Measurements from ENCODE around the gene RNF207.

The RNF207 gene, protein sequence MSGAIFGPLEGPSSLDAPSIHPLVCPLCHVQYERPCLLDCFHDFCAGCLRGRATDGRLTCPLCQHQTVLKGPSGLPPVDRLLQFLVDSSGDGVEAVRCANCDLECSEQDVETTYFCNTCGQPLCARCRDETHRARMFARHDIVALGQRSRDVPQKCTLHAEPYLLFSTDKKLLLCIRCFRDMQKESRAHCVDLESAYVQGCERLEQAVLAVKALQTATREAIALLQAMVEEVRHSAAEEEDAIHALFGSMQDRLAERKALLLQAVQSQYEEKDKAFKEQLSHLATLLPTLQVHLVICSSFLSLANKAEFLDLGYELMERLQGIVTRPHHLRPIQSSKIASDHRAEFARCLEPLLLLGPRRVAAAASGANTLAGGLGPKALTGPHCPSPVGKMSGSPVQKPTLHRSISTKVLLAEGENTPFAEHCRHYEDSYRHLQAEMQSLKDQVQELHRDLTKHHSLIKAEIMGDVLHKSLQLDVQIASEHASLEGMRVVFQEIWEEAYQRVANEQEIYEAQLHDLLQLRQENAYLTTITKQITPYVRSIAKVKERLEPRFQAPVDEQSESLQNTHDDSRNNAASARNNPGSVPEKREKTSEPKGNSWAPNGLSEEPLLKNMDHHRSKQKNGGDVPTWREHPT

DNA sequence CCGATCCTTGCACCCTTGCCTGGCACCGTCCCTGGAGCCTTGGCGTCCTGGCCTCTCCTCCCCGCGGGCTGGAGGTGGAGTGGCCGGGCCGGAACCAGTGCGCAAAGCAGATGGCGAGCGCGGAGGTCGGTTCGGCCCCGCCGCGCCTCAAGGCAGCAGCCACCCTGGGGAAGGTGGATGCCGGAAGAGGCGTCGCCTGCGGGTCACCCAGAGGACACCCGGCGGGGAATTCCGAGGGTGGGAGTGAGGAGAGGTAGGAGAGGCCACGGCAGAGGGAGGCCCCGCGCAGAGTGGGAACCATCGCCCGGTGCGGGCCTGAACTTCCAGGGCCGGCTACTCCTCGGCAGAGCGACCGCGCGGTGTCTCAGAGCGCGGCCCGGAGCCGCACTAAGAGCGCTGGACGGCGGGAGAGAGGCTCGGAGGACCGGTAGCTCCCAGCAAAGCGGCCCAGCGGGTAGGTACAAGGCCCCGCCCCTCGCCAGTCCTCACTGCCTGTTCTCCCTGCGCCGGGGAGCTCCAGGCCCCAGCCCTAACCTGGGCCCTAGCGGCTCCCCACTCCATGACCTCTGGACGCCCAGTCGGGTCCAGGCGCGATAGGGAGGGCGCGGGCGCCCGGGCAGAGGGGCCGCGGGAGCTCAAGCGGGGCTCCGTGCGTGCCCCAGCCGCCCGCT, at the start of gene RNF207:
RNF207 (plus strand) TSS at position 271 of the 671 bp plus-strand sequence. CDS start 417 bp downstream, outside the sequence.
- DNase-seq (ENCODE audit: low read depth in 1 of 2, low spot score in 1 of 2) = peak in 1 of 2 donors; percentile 54

DNA sequence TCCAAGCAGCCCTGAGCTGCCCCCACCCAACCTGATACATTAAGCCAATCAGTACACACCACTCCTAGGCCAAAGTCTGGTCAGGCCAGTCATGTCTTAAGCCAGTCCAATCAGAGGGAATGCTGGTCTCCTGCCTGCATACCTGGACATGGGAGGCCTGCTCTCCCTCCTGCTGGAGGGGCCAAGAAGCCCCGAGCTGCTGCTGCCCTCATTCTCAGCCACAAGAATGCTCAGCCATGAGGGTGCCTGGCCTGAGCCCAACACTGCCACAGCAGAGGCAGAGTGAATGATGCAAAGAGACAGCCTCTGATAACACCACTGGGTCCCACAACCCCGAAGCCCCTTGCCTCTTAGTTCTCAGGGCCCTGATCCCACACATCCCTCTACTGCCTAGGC, 48.8 kb upstream of the RNF207 start:
- DNase-seq (ENCODE audit: low read depth in 1 of 2, low spot score in 1 of 2) = no peak

DNA sequence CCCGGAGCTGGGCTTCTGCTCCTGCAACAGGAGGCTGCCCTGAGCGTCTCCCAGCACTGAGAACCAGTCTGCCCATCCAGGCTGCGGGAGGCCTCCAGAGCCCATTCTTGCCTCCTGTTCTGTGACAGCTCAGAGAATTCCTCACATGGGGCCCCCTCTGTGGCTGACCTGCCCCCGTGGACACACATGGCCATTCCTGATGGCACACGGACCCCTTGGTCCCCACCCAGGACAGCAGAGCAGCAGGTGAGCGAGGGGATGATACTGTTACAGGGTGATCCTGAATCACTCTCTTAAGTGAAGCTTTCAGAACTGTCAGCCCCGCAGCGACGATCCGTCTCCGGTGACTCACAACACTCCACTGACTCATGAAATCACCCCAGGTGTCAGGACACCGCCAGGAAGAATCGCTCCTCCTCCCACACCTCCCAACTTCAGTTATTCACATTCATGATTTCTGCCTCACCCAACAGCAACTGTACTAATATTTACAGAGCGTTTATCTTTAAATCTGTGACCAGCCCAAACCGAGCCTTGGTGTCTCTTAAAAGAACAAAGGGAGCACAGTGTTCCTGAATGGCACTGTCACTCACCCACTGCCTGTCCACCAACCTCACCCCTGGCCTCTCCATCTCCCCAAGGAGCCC, 48.3 kb upstream of the RNF207 start:
- no peak for DNase-seq (ENCODE audit: low read depth in 1 of 2, low spot score in 1 of 2)

DNA sequence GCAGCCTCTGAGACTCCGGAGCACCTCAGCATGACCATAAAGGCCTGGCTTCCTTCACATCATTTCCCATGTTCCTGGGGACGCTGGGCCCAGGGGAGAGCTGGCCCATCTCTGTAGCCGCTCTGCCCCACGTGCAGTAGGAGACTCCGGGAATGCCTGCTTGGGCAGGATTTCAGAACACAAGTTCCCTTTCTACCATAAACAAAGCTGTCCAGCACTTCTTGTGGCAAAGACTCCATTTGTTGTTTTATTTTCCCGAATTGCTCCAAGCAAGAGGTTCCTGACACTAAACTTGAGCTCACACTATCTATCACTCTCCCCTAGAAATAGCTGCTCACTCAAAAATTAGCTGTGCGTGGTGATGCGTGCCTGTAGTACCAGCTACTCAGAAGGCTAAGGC, 47.7 kb upstream of the RNF207 start:
- DNase-seq (ENCODE audit: low read depth in 1 of 2, low spot score in 1 of 2) = no peak

DNA sequence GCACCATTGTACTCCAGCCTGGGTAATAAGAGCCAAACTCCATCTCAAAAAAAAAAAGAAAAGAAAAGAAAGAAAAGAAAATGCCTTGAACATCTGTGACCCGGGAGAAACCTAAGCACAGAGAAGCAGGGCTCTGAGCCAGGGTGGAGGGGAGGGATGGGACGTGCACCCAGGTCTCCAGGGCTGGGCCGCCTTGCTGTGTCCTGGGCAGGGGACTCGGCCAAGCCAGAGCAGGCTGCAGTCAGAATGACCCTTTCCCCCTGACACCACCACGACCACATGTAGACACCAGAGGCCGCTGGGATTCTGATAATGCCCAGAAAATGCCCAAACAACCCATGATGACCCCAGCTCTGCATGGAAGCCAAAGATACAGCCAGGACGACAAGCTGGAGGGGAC, 43.6 kb upstream of the RNF207 start:
- DNase-seq (ENCODE audit: low read depth in 1 of 2, low spot score in 1 of 2) = no peak

DNA sequence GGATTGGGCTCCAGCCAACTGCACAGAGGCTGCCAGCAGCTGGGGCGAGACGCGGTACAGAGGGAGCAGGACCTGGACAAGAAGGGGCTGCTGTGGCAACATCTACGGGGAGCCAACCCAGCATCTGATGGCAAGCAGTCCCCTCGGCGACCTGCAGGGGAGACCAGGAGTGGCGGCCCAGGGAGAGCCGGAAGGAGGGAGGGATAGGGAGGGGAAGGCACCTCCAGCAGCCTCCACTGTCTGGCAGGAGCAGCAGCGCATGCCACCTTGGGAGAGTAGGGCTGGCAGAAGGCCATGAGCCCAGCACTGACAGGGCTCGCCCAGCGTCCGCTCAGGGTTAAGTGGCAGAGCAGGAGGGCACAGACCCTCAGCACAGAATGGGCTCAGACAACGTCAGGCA, 43.1 kb upstream of the RNF207 start:
- no peak for DNase-seq (ENCODE audit: low read depth in 1 of 2, low spot score in 1 of 2)

DNA sequence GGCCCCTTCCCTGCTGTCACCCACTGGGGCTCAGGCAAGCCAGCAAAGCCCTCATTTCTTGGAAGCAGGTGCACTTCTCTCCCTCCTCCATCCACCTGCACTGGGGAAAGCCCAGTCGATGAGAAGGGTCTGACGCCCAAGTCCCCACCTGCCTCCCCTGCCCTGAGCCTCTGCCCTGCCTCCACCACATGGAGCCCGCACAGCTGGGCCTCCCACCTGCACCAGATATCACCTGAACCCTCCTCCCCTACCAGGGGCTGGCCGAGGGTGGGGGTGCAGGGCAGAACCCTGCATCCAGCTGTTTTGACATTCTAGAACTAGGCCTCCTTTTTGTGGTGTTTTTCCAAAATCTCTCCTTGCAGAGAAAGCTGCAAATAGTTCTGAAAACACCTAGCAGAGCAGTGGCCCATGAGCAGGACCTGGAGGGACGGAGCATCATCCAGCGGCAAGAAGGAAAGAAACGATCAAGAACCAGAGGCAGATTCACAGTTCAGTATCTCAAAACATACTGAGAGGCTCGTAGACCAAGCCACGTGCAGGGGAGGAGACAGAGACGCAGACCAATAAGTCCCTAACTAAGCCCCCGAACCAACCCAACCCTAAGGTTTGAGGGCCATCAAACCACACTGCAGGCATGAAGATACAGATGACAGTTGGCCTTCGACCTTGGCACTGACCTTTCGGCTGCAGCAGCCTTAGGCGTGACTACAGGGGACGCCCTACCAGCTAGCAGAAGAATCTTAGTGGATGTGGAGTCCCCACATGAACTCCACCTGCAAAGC, 42.5 kb upstream of the RNF207 start:
- DNase-seq (ENCODE audit: low read depth in 1 of 2, low spot score in 1 of 2) = no peak

DNA sequence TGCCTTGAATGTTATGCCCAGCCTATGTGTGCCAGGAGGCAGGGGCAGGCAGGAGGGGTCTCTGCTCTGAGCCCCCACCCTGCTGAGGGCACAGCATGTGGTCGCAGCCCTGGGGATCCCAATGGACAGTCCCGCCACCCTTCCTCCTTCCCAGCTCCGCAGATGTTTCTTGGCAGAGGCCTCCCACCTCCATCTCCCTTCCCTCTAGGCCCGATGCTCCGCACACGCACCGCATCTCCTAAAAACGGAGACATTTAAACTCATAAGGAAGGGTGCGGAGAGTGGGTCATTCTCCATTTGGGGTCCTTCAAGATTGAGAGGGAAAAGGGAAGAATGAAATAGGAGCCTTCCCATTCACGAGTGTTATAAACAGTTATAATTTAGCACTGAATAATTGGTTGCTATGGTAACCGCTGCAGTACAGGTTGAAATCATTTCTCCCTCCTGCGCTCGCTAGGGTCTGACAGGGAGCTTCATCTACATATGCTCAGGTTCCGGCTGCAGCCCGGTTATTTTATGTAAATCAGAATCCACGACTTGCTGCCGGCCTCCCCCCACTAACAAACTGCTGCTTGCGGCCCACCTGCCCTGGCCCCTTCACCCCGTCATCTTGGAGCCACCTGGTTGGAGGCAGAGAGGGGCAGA, 41.8 kb upstream of the RNF207 start:
- DNase-seq (ENCODE audit: low read depth in 1 of 2, low spot score in 1 of 2) = no peak

DNA sequence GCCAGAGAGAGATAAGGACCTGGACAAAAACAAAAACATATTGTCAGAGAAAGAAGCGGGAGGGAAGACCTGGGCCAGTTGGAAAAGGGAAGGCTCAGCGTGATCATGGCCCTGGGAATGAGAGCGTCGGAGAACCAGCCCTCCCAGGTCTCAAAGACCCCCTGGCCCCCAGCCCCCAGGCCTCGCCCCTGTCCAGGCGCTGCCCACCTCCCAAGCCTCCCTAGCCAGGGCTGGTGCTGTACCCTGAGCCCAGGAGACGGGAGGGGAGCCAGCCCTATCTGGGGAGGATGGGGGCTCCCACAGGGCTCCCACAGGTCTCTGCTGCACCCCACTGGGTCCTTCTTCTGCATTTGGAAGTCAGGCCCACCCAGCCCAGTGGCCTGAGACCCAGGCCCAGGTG, 40.9 kb upstream of the RNF207 start:
- no peak for DNase-seq (ENCODE audit: low read depth in 1 of 2, low spot score in 1 of 2)

DNA sequence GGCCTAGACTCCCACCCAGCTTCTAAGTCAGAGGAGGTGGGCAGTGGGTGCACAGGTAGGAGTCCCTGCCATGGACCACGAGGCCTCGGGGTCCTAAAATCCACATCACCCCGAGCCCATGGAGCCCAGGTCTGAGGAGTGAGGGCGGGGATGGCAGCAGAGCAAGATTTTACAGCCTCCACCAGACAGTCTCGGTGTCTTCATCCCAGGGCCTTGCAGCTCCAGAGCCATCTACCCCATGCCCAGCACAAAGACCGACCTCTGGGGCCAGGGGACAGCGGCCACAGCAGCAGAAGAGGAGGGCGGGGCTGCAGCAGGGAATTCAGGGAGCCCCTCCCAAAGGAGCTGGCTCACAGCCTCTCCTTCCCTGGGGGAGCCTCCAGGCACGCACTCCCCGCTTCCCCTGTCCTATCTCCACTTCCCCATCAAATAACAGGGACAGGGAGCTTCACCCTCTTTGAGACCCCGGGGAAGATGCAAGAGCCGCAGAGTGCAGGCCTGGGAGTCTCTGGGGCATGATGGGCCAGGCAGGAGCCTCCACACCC, 40.4 kb upstream of the RNF207 start:
- DNase-seq (ENCODE audit: low read depth in 1 of 2, low spot score in 1 of 2) = no peak

DNA sequence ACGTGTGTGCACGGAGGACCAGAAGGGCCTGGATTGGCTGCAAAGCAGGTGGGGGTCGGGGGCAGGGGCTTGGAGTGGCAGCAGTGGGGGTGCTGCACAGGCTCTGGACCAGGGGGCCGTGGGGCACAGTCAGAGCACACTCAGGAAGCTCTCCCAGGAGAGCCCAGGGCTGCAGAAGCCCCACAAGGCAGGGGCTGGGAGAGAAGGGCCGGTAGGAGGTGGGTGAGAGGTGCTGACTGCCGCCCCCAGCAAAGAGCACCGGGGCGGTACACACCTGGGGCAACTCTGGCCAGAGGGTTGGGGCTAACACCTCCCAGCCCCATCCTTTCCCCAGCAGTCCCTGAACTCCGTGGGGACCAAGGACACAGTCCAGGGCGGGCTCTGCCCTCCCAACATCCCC, 39.7 kb upstream of the RNF207 start:
- DNase-seq (ENCODE audit: low read depth in 1 of 2, low spot score in 1 of 2) = no peak

DNA sequence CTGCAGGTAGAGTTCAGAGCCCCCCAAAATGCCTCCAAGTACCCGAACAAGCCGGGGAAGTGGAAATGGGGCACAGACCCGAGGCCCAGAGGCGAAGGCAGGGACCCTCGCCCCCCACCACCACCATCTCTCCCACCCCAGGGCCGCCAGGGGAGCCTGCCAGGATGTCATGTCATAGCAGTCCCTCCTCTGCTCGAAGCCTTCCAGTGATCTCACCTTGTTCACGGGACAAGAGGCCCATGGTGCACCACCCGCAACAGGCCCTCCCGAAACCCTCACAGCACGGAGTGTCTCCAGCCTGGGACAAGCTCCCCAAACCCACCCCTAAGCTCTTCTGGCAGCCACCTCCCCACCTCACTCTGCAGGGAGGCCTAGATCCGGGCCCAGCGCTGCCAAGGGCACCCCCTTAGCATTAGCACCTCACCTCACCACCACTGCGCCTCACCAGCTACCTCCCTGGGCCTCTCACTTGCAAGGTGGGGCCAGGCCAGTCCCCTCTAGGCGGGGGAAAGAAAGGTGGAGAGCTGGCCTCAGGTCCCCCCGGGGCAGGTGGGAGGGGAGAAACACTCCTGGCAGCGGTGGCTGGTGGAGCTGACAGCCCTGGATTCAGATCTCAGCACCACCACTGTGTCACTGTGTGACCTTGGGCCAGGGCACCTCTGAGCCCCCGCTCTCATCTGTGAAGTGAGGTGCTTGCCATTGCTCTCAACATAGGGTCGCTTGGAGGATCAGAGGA, 39.1 kb upstream of the RNF207 start:
- DNase-seq (ENCODE audit: low read depth in 1 of 2, low spot score in 1 of 2) = no peak

DNA sequence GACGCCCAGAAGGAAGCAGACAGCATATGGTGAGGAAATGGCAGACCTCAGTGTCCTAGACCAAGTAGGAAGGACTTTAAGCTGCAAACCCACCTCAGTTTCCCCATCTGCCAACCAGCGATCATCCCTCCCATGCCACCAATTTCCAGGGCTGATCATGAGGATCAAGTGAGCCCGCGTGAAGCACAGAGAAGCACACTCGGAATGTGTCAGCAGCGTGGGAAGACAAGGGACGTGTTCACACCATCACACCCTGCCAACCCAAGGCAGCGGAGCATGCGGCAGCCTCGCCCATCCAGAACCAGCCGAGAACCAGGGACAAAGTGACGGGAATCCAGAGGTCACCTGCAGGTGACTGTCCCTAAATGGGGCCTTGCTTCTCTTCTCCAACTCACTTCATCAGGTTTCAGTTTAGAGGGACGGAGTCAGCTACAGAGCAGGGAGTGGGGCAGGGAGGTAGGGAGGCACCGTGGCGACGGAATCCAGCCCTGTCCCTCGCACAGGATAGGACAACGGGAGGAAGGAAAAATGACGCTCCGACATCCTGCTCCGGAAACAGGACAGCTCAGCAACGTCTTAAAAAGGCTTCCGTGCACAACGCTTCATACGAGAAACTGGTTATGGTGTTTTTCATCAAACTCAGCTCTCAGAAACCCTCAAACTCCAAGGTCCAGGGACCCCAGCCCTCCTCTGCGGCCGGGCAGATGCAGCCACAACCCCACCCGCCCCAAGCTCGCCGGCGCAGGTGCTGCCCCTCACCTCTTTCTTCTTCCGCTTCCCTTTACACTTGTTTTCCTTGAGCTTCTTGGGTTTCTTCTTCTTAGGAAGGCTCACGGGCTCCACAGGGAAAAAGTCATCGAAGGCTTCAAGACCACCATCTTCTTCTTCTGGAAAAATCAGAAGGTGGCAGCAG, 38.3 kb upstream of the RNF207 start:
- DNase-seq (ENCODE audit: low read depth in 1 of 2, low spot score in 1 of 2) = no peak

DNA sequence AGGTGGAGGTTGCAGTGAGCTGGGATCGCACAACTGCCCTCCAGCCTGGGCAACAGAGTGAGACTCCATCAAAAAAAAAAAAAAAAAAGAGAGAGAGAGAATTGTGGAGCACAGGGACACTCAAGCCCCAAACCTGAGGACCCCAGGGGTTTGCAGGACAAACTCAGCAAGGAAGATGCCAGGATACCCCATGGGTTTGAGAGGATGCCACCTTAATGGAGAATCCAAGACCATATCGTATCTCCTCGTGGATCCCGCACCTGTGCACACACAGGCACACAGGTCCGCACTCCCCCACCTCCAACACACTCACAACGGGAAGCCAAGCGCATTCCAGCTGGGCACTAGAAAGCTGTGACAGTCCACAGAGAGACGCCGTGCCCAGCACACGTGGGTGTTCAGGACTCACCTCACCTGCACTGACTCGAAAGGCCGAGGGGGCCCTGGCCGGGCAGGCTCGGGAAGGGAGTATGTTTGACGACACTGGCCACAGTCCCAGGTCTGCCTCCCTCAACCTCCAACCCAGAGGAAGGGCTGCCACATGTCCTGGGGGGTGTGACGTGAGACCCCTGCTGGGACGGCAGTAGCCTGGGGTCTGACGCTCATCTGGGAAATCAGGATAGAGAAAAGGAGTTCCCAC, 36.9 kb upstream of the RNF207 start:
- DNase-seq (ENCODE audit: low read depth in 1 of 2, low spot score in 1 of 2) = no peak

DNA sequence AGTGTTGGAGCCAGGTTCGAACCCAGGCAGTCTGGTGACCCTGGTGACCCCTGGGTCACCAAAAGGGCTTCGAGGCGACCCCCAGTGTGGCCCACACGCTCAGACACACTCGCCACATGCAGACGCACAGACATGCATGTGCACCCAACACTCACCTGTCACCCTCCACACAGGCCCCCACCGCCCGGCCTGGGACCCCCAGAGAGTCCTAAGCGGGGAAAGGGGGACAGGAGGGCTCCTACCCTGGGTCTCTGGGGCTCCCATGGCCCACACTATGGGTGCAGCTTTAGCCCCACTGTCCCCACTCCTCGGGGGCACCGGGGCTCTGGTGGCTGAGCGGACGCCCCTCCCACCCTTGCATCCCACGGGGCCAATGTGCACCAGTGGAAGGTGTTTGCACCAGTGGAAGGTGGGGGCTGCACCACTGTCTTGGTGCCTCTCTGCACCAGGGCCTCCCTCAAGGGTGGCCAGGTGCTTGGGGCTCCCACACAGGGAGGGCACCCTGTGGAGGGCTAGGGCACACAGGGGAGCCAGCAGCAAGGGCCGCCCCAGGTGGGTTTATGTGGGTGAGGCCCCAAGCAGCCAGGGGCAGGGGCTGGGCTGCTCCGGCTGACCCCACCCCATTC, 35.7 kb upstream of the RNF207 start:
- no peak for DNase-seq (ENCODE audit: low read depth in 1 of 2, low spot score in 1 of 2)

DNA sequence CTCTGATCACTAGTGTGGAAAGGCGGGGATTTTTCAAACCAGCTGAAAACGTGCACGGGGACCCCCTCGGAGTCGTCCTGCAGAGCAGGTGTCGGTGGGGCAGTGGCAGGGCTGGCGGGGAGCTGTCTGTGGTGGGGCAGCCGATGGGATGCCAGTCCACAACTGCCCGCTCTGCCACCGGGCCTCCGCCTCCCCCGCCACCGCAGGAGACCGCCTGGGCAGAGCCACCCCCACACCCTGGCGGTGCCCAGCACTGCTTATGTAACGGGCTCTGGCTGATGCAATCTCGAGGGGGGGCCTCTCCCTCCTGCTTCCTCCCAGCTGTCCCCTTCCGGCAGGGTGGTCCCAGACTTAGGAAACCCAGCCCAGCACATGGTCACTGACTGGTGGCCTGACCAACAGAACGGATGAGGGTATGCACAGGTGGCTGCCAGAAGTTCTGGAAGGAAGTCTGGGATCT, 35.1 kb upstream of the RNF207 start:
- no peak for DNase-seq (ENCODE audit: low read depth in 1 of 2, low spot score in 1 of 2)

DNA sequence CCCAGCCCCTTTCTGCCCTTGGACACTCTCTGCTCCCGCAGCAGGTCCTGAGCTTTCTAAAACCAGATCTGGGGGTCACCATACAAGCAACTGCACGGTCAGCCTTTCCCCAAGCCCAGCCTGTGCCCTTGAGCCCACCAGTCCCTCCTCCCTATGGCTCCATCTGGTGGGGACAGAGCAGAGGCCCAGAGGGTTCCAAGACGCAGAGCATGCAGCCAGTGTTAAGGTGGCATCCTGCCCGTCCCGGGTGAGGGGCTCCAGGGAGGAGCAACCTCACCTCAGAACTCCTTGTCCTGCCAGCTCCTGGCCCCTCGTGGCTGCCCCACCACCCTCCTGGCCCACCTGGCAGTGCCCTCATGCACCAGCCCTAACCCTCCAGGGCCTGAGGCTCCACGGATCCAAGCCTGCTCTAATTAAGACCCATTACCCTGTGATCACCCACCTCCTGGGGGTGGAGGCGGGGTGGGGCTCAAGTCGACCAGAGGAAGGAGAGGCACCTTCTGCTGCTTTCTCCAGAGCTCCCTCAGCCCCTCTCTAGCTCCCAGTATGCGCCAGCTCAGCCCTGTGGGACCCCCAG, 34.3 kb upstream of the RNF207 start:
- no peak for DNase-seq (ENCODE audit: low read depth in 1 of 2, low spot score in 1 of 2)
